C4-2B (cell line): ENCODE results near the gene ADGB.
"Not testable (repeated sequence)": the region's sequence is repeated elsewhere in the genome, so short reads cannot be mapped to it uniquely, and the experiment has no call there.

ENCODE experiments used
- H3K27ac ChIP-seq: fragments of 450-650 bp; 2 replicates; pipeline ENCODE4 v1.5.1; 2017
- CTCF ChIP-seq: fragments of 450-650 bp; conservative IDR thresholded peaks from 2 replicates; pipeline ENCODE4 v1.5.1; 2017; ENCODE audit warnings: mild to moderate bottlenecking
- ZFX ChIP-seq: fragments of 450-650 bp; IDR thresholded peaks from 2 replicates; pipeline ENCODE4 v1.6.1; 2017

Gene ADGB

GRCh38 chr6:146790561-146791091, 191.9 kb downstream of the ADGB start:
- H3K27ac ChIP-seq, result no peak overlapping the region
- no peak for TF ChIP-seq CTCF
- no peak for TF ChIP-seq ZFX

GRCh38 chr6:146791930-146792329, 193.2 kb downstream of the ADGB start:
- no peak overlapping the region for H3K27ac ChIP-seq
- TF ChIP-seq CTCF, result no peak
- TF ChIP-seq ZFX, result no peak

- H3K27ac ChIP-seq, result not testable (repeated sequence)
Observed at GRCh38 chr6:146793218-146793617, 194.4 kb downstream of the ADGB start.

- no peak for TF ChIP-seq ZFX
- no peak for TF ChIP-seq CTCF
Observed at GRCh38 chr6:146795479-146796133, 196.8 kb downstream of the ADGB start.

GRCh38 chr6:146803167-146803566, 204.4 kb downstream of the ADGB start:
- H3K27ac ChIP-seq, result not testable (repeated sequence)

More at GRCh38 chr6:146795479-146796133, 196.8 kb downstream of the ADGB start:
- H3K27ac ChIP-seq, result no peak overlapping the region

GRCh38 chr6:146803601-146804000, 204.8 kb downstream of the ADGB start:
- no peak for TF ChIP-seq CTCF
- no peak for TF ChIP-seq ZFX
- H3K27ac ChIP-seq, result no peak overlapping the region

- no peak for TF ChIP-seq CTCF
- TF ChIP-seq ZFX, result no peak
- no peak overlapping the region for H3K27ac ChIP-seq
Observed at GRCh38 chr6:146805546-146806325, 207.0 kb downstream of the ADGB start.

GRCh38 chr6:146809014-146809413, 210.2 kb downstream of the ADGB start:
- not testable (repeated sequence) for H3K27ac ChIP-seq

- H3K27ac ChIP-seq, result not testable (repeated sequence)
Observed at GRCh38 chr6:146812811-146813321, 214.1 kb downstream of the ADGB start.
